Suprapubic skin (tissue), 4 donors: ENCODE results near the gene AAR2. TPM values are rescaled to one million over a fixed set of nuclear protein-coding genes. Genes with fewer than 3 reads are reported as not detected.

Source experiments
- DNase-seq, 2 donors: peaks; one replicate each; pipeline ENCODE4 v3.0.0-alpha.2; 2019; ENCODE audit warnings: low spot score in 2 of 2
- H3K27ac ChIP-seq: fragments of 200-600 bp; sonication (generic); one replicate; pipeline ENCODE4 v1.5.1; 2019
- H3K27me3 ChIP-seq: fragments of 200-600 bp; sonication (generic); one replicate; pipeline ENCODE4 v1.5.1; 2019
- H3K36me3 ChIP-seq: fragments of 200-600 bp; sonication (generic); one replicate; pipeline ENCODE4 v1.5.1; 2019
- H3K4me1 ChIP-seq: fragments of 200-600 bp; sonication (generic); one replicate; pipeline ENCODE4 v1.5.1; 2019
- H3K4me3 ChIP-seq: fragments of 200-600 bp; sonication (generic); one replicate; pipeline ENCODE4 v1.5.1; 2019; ENCODE audit warnings: mild to moderate bottlenecking
- H3K9me3 ChIP-seq: fragments of 200-600 bp; sonication (generic); one replicate; pipeline ENCODE4 v1.5.1; 2019
- EP300 ChIP-seq: sonication (generic); formaldehyde crosslinking; IDR thresholded peaks from one replicate; pipeline ENCODE4 v1.6.1; 2017; ENCODE audit warnings: antibody characterized with exemption
- POLR2A ChIP-seq, 2 donors: fragments of 450-650 bp; IDR thresholded peaks; one replicate each; pipeline ENCODE4 v1.6.1; 2017; ENCODE audit warnings: antibody characterized with exemption in 2 of 2, mild to moderate bottlenecking in 2 of 2, moderate library complexity in 2 of 2
- POLR2AphosphoS5 ChIP-seq, 3 donors: sonication (generic); formaldehyde crosslinking; IDR thresholded peaks; one replicate each; pipeline ENCODE4 v1.6.1; 2017; ENCODE audit warnings: antibody characterized with exemption in 3 of 3
- WGBS: methylation state at CpG from one replicate; pipeline ENCODE4 v1.1.5; 2018; 5-methylcytosine and 5-hydroxymethylcytosine counted together
- total RNA-seq, 4 donors: library from RNA; depleted of rRNA; stranded (reverse); fragments of >200 nt; gene quantifications; one replicate each; pipeline ENCODE4 v1.1.0, GENCODE V29; 2016
- TF ChIP-seq, protein P1 (sequence below), 2 donors: fragments of 200-600 bp in 1 of 2; fragments of 450-650 bp in 1 of 2; sonication (generic) in 1 of 2; IDR thresholded peaks; one replicate each; pipeline ENCODE4 v1.5.1; 2016 to 2019; ENCODE audit warnings: antibody characterized with exemption in 2 of 2, mild to moderate bottlenecking in 1 of 2, moderate library complexity in 1 of 2

AAR2 gene
- total RNA-seq, 4 donors from 2014 or later: 34.4 to 54.6 (median 43.8) TPM

GRCh38 chr20:36231331-36231730 lies 4.9 kb upstream of the AAR2 start:
- Histone ChIP-seq H3K27ac (no peak overlapping the region), H3K9me3 (no peaks in the 10 kb centered on the region), H3K4me3 (no peak overlapping the region), H3K36me3 (peaks cover 14% of the 10 kb centered on the region), H3K27me3 (no peaks in the 10 kb centered on the region), H3K4me1 (no peaks in the 10 kb centered on the region)
- no peak for DNase-seq
- TF ChIP-seq EP300 (no peak), POLR2A (IDR thresholded peaks at IDR 0.05) (no peak), POLR2AphosphoS5 (IDR thresholded peaks at IDR 0.05) (no peak)
- TF ChIP-seq, protein P1, sequence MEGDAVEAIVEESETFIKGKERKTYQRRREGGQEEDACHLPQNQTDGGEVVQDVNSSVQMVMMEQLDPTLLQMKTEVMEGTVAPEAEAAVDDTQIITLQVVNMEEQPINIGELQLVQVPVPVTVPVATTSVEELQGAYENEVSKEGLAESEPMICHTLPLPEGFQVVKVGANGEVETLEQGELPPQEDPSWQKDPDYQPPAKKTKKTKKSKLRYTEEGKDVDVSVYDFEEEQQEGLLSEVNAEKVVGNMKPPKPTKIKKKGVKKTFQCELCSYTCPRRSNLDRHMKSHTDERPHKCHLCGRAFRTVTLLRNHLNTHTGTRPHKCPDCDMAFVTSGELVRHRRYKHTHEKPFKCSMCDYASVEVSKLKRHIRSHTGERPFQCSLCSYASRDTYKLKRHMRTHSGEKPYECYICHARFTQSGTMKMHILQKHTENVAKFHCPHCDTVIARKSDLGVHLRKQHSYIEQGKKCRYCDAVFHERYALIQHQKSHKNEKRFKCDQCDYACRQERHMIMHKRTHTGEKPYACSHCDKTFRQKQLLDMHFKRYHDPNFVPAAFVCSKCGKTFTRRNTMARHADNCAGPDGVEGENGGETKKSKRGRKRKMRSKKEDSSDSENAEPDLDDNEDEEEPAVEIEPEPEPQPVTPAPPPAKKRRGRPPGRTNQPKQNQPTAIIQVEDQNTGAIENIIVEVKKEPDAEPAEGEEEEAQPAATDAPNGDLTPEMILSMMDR (IDR thresholded peaks at IDR 0.05): no peak
- 87% methylated on average over 7 of the region's 7 CpGs for WGBS

- Histone ChIP-seq H3K36me3 (peaks cover 6% of the 10 kb centered on the region), H3K9me3 (no peaks in the 10 kb centered on the region), H3K27me3 (no peaks in the 10 kb centered on the region), H3K4me3 (no peak overlapping the region), H3K4me1 (peaks cover 22% of the 10 kb centered on the region), H3K27ac (no peak overlapping the region)
- no peak for DNase-seq
- WGBS: 32% methylated on average over 4 of the region's 4 CpGs
- TF ChIP-seq EP300 (no peak), POLR2AphosphoS5 (IDR thresholded peaks at IDR 0.05) (no peak), POLR2A (IDR thresholded peaks at IDR 0.05) (no peak)
- TF ChIP-seq, protein P1 (IDR thresholded peaks at IDR 0.05): no peak
These were observed 1.4 kb upstream of the AAR2 start for GRCh38 chr20:36234771-36235320.

GRCh38 chr20:36236786-36237121 lies 476 bp downstream of the AAR2 start:
- Histone ChIP-seq H3K4me1 (peaks cover 22% of the 10 kb centered on the region), H3K9me3 (no peaks in the 10 kb centered on the region), H3K27me3 (no peaks in the 10 kb centered on the region), H3K36me3 (peaks cover 22% of the 10 kb centered on the region), H3K27ac (peak overlapping the region; percentile 85), H3K4me3 (peak overlapping the region; percentile 82)
- 0% methylated on average over 6 of the region's 6 CpGs for WGBS
- no peak for DNase-seq
- no peak for TF ChIP-seq POLR2A (IDR thresholded peaks at IDR 0.05)
- TF ChIP-seq EP300: no peak
- TF ChIP-seq POLR2AphosphoS5 (IDR thresholded peaks at IDR 0.05): no peak
- TF ChIP-seq, protein P1 (IDR thresholded peaks at IDR 0.05): no peak

- Histone ChIP-seq H3K36me3 (peaks cover 24% of the 10 kb centered on the region), H3K9me3 (no peaks in the 10 kb centered on the region), H3K27ac (no peak overlapping the region), H3K4me1 (peaks cover 22% of the 10 kb centered on the region), H3K4me3 (peak overlapping the region; percentile 82), H3K27me3 (no peaks in the 10 kb centered on the region)
- TF ChIP-seq POLR2A (IDR thresholded peaks at IDR 0.05): no peak
- TF ChIP-seq, protein P1 (IDR thresholded peaks at IDR 0.05): no peak
- no peak for TF ChIP-seq EP300
- no peak for TF ChIP-seq POLR2AphosphoS5 (IDR thresholded peaks at IDR 0.05)
- DNase-seq: no peak
- 50% methylated on average over 5 of the region's 5 CpGs for WGBS
These were observed 1.2 kb downstream of the AAR2 start for GRCh38 chr20:36237477-36237876.

- Histone ChIP-seq H3K4me3 (no peak overlapping the region), H3K4me1 (peaks cover 22% of the 10 kb centered on the region), H3K9me3 (no peaks in the 10 kb centered on the region), H3K36me3 (peaks cover 31% of the 10 kb centered on the region), H3K27ac (no peak overlapping the region), H3K27me3 (no peaks in the 10 kb centered on the region)
- 89% methylated on average over 3 of the region's 3 CpGs for WGBS
- no peak for DNase-seq
- TF ChIP-seq EP300: no peak
- TF ChIP-seq, protein P1 (IDR thresholded peaks at IDR 0.05): no peak
- TF ChIP-seq POLR2A (IDR thresholded peaks at IDR 0.05): no peak
- no peak for TF ChIP-seq POLR2AphosphoS5 (IDR thresholded peaks at IDR 0.05)
These were observed 1.9 kb downstream of the AAR2 start for GRCh38 chr20:36238153-36238552.
